HG02610 (cell line): ENCODE results near the gene PRR19.
A peak's percentile ranks its signal among the peaks of the same experiment; 100 is the strongest.
"Not testable (repeated sequence)": the region's sequence is repeated elsewhere in the genome, so short reads cannot be mapped to it uniquely, and the experiment has no call there.

ENCODE experiments used
- ATAC-seq: cut with Tn5 transposase; IDR thresholded peaks from one replicate; pipeline ENCODE4 v1.9.1; 2021; ENCODE audit warnings: mild to moderate bottlenecking, moderate library complexity; ENCODE audit not compliant: unreplicated experiment

The PRR19 gene

GRCh38 chr19:42324655-42325307 lies 22.8 kb downstream of the PRR19 start:
- no peak for ATAC-seq

- peak; percentile 92 for ATAC-seq
Observed at GRCh38 chr19:42325308-42325895, 23.5 kb downstream of the PRR19 start, which contains the start of gene MEGF8. Gene MEGF8 (plus strand): TSS chr19:42325635. CDS start chr19:42326244, 609 bp downstream.

- peak; percentile 1 for ATAC-seq
Observed at GRCh38 chr19:42325896-42326771, 24.2 kb downstream of the PRR19 start.

DNA sequence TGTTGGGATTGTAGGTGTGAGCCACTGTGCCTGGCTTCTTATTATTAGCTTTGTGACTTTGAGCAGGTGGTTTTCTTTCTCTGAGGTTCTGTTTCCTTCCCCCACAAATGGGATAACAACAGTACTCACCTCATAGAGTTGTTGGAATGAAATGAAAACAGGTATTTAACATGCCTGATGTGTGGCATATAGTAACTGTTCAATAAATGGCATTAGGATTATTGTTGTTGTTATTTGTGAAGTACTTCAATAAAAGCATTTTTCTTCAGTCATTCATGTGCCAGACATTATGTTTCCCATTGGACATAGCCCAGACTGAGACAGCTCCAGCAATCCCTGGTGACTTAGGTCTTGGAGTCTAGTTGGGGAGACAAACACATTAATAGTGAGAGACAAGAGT lies 25.0 kb downstream of the PRR19 start:
- ATAC-seq: no peak

DNA sequence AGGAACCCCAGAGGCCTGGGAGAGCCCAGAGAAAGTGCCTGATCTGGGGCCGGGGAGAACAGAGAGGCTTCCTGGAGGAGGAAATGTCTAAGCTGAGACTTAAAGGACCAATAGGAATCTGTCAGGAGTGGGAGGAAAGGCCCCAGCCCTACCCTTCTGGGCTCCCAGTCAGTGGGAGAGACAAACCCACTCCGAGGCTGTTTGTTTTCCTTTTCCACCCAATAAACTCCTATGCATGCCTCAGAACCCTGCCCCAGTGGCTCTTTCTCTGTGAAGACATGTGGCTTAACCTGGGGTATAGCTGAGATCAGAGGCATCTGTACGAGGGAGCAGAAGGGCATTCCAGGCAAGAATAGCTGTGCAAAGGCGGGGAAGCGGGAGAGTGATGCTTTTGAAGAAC lies 25.4 kb downstream of the PRR19 start:
- no peak for ATAC-seq

- ATAC-seq: no peak
Observed at GRCh38 chr19:42328106-42328505, 26.2 kb downstream of the PRR19 start.

GRCh38 chr19:42328854-42329253 lies 26.9 kb downstream of the PRR19 start:
- no peak for ATAC-seq

- no peak for ATAC-seq
Observed at GRCh38 chr19:42330241-42330711, 28.3 kb downstream of the PRR19 start.

GRCh38 chr19:42331333-42331732 lies 29.4 kb downstream of the PRR19 start:
- ATAC-seq: not testable (repeated sequence)

DNA sequence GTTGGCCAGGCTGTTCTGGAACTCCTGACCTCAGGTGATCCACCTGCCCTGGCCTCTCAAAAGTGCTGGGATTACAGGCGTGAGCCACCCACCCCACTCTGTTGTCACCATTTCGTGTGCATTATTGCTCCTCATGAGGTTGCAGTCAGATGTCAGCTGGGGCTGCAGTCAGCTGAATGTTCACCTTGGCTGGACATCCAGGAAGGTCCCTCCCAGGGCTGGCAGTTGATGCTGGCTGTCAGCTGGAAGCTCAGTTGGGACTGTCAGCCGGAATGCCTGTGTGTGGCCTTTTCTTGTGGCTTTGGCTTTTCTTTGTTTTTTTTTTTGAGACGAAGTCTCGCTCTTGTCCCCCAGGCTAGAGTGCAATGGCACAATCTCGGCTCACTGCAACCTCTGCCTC lies 30.1 kb downstream of the PRR19 start:
- ATAC-seq: no peak

DNA sequence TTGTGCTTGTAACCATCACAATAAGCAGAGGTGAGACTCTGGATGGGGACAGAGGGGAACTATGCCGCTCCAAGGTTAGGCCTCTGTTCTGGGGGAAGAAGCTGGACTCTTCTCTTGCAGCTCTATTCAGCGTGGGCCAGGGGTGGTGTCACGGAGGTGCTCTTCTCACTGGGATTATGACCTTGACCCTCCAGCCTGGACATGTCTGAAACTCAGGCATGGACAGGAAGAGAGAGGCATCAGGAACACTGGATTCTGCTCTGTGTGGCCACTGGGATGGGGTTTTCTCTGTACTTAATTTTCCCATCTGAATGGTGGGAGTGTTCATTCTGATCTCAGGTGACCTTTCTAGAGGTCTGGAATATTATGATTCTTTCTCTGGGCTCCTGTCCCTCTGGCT lies 31.1 kb downstream of the PRR19 start:
- ATAC-seq: no peak

DNA sequence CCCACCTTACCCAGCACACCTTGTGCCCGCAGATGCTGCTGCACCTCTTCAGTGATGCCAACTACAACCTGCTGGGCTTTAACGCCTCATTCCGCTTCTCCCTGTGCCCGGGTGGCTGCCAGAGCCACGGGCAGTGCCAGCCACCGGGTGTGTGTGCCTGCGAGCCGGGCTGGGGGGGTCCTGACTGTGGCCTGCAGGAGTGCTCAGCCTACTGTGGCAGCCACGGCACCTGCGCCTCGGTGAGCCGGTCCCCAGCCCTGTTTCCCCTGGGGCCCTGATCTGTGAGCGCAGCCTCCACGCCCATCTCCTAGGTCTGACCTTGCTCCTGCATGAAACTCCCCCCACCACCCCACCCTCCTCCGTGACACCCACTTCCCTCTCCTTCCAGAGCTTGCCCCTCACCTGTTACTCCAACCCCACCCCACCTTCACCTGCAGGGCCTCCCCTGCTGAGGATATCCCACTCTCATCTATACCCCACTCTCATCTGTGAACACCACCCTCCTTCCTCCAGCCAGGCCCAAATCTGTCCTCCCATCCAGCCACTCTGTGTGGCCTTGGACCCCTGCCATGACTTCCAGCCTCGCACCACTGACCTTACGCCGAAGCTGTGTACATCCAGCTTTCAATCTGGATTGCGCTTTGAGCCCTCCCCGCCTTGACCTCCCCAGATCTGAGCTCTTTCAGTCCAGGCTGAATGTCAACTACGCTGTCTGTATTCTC lies 32.2 kb downstream of the PRR19 start:
- no peak for ATAC-seq

GRCh38 chr19:42334697-42335373 lies 32.9 kb downstream of the PRR19 start:
- ATAC-seq: no peak

DNA sequence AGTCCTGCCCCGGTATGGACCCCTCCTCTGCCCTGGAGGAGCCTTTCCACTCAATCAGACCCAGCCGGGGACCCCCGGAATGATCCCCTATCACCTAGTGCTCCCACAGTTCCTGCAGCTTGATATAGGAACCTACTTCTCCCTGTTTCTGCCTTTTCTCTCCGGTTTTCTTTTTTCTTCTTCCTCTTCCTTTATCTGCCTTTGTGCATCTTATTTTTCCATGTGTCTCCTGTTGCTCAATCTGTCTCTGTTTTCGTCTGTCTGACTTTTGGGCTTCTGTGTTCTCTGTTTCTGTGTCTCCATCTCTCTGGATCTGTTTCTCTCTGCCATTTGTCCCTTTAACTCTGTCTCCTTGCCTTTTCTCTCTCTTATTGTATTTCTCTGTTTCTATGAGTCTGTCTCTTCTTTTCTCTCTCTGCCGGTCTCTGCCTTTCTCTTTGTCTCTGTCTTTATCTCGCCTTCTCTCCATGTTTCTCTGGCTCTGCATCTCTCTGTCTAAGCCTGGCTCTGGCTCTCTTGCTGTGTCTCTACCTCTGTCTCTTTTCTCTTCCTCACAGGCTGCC lies 33.5 kb downstream of the PRR19 start:
- ATAC-seq: no peak

DNA sequence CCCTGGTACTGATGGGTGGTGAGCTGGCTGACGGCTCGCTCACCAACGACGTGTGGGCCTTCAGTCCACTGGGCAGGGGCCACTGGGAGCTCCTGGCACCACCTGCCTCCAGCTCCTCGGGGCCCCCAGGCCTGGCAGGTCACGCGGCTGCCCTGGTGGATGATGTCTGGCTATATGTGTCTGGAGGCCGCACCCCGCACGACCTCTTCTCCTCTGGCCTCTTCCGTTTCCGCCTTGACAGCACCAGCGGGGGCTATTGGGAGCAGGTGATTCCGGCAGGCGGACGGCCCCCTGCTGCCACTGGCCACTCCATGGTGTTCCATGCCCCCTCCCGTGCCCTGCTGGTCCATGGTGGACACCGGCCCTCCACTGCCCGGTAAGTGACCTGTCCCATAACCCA lies 34.0 kb downstream of the PRR19 start:
- ATAC-seq: no peak

DNA sequence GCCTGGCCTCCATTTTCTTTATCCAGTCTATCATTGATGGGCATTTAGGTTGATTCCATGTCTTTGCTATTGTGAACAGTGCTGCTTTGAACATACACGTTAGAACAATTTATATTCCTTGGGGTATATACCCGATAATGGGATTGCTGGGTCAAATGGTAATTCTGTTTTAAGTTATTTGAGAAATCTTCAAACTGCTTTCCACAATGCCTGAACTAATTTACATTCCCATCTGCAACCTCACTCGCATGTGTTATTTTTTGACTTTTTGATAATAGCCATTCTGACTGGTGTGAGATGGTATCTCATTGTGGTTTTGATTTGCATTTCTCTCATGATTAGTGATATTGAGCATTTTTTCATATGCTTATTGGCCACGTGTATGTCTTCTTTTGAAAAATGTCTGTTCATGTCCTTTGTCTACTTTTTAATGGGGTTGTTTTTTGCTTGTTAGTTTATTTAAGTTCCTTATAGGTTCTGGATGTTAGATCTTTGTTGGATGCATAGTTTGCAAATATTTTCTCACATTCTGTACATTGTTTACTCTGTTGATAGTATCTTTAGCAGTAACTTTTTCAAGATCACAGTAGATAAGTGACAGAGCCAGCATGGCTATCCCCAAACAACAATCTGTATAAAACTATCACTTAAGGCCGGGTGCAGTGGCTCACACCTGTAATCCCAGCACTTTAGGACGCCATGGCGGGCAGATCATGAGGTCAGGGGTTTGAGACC lies 37.4 kb downstream of the PRR19 start:
- not testable (repeated sequence) for ATAC-seq

- not testable (repeated sequence) for ATAC-seq
Observed at GRCh38 chr19:42339922-42340321, 38.0 kb downstream of the PRR19 start.

DNA sequence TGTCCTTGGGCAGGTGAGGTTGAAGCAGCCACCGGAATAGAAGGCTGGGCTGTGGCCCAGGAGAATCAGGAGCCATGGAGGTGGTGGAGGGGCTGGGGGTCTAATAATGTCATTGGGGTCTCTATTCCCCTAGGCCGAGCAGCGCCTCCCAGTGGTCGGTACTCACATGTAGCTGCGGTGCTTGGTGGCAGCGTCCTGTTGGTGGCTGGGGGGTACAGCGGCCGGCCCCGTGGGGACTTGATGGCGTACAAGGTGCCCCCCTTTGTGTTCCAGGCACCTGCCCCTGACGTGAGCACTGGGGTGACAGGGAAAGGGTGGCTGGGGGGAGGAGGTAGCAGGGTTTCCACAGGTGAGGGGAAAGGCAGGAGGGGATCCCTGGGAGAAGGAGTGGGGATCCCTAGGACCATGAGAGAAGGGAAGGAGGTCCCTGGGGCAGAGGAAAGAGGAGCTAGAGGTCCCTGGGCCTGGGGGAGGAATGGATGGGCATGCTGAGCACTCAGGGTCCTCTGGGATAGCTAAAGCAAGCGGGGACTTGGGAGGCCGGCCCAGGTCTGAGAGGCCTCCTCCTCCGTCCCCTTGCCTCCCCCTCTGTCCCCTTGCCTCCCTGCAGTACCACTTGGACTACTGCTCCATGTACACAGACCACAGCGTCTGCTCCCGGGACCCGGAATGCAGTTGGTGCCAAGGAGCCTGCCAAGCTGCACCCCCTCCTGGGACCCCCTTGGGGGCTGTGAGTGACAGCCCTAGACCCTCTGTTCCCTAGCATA lies 41.6 kb downstream of the PRR19 start:
- no peak for ATAC-seq
